Activated CD8-positive, alpha-beta T cell treated with anti-CD3 and anti-CD28 coated beads for 36 hours (primary cell): Measurements from ENCODE around the gene TOPBP1. TPM values are rescaled to one million over a fixed set of nuclear protein-coding genes. Genes with fewer than 3 reads are reported as not detected.
A peak's percentile ranks its signal among the peaks of the same experiment; 100 is the strongest.

Experiments used
- ATAC-seq: fragments of 200-7000 bp; cut with Tn5 transposase; one replicate; pipeline ENCODE4 v1.10.0; 2021; ENCODE audit warnings: mild to moderate bottlenecking, moderate library complexity
- CTCF ChIA-PET: fragments of 350-600 bp; sonication (Branson Sonifier 250); formaldehyde crosslinking; loops from one replicate; lab custom pipeline; 2021; ENCODE audit warnings: antibody characterized with exemption; lab: Charles Lee
- POLR2A ChIA-PET: fragments of 350-600 bp; sonication (Branson Sonifier 250); formaldehyde crosslinking; loops from one replicate; lab custom pipeline; 2021; ENCODE audit warnings: antibody characterized with exemption; lab: Charles Lee
- DNase-seq: peaks from one replicate; pipeline ENCODE4 v3.0.0-alpha.2; 2020
- H3K27ac Mint-ChIP-seq: one replicate; pipeline ENCODE4 v1.8.0; 2021; ENCODE audit warnings: mild to moderate bottlenecking, mixed read lengths
- H3K27me3 Mint-ChIP-seq: one replicate; pipeline ENCODE4 v1.8.0; 2021; ENCODE audit warnings: mixed read lengths
- H3K36me3 Mint-ChIP-seq: one replicate; pipeline ENCODE4 v1.8.0; 2021; ENCODE audit warnings: low read depth, mixed read lengths
- H3K4me1 Mint-ChIP-seq: one replicate; pipeline ENCODE4 v1.8.0; 2021; ENCODE audit warnings: low read depth, mixed read lengths
- H3K4me3 Mint-ChIP-seq: one replicate; pipeline ENCODE4 v1.8.0; 2021; ENCODE audit warnings: mild to moderate bottlenecking, moderate library complexity, mixed read lengths
- H3K9me3 Mint-ChIP-seq: one replicate; pipeline ENCODE4 v1.8.0; 2021; ENCODE audit warnings: mixed read lengths
- CTCF ChIP-seq: fragments of 200-600 bp; IDR thresholded peaks from one replicate; pipeline ENCODE4 v1.8.0; 2022; ENCODE audit warnings: antibody characterized with exemption, mild to moderate bottlenecking
- intact Hi-C: fragments of 100-400 bp; cut with micrococcal nuclease; formaldehyde crosslinking; loops from one replicate; pipeline ENCODE4 v1.10.0; 2022
- total RNA-seq, 2 experiments: library from RNA; stranded (reverse); gene quantifications; one replicate each; pipeline ENCODE4 v1.2.3, GENCODE V29; 2021

Gene TOPBP1
- total RNA-seq, 2 experiments from 2014 or later: 80.1 to 83.5 TPM

- Mint-ChIP-seq H3K4me1 (peaks cover 18% of the 10 kb centered on the region), H3K4me3 (no peak overlapping the region), H3K36me3 (peaks cover 30% of the 10 kb centered on the region), H3K27me3 (no peaks in the 10 kb centered on the region), H3K9me3 (no peaks in the 10 kb centered on the region), H3K27ac (no peak overlapping the region)
- intact Hi-C loops: no loop called here
- no peak for TF ChIP-seq CTCF
- CTCF ChIA-PET: no interaction called here
- DNase-seq (no peak), ATAC-seq (no peak)
- POLR2A ChIA-PET: no interaction called here
Observed at GRCh38 chr3:133599280-133599679, 62.5 kb downstream of the TOPBP1 start.

GRCh38 chr3:133598405-133598804 lies 63.3 kb downstream of the TOPBP1 start:
- H3K27ac Mint-ChIP-seq: no peak overlapping the region
- DNase-seq (no peak), ATAC-seq (no peak)
- ChIA-PET CTCF (interaction anchor here (1.1 kb wide), 1 partner anchor 8 kb away, joined by 3 read pairs; no protein-coding TSS in a partner anchor), POLR2A (interaction anchor here (1.0 to 1.3 kb wide), 2 partner anchors 24 to 33 kb away, joined by 3 read pairs; no protein-coding TSS in a partner anchor)
- H3K4me1 Mint-ChIP-seq: peaks cover 20% of the 10 kb centered on the region
- no peak overlapping the region for H3K4me3 Mint-ChIP-seq
- no peaks in the 10 kb centered on the region for H3K27me3 Mint-ChIP-seq
- H3K9me3 Mint-ChIP-seq: no peaks in the 10 kb centered on the region
- peaks cover 26% of the 10 kb centered on the region for H3K36me3 Mint-ChIP-seq
- intact Hi-C loops: no loop called here
- TF ChIP-seq CTCF: no peak

- Mint-ChIP-seq H3K4me1 (peaks cover 34% of the 10 kb centered on the region), H3K36me3 (peaks cover 10% of the 10 kb centered on the region), H3K4me3 (no peak overlapping the region), H3K27ac (peak overlapping the region; percentile 68), H3K27me3 (no peaks in the 10 kb centered on the region), H3K9me3 (no peaks in the 10 kb centered on the region)
- ATAC-seq (peak; percentile 90), DNase-seq (peak; percentile 78)
- no peak for TF ChIP-seq CTCF
- ChIA-PET POLR2A (interaction anchor here (0.6 to 1.6 kb wide), 7 partner anchors 18 to 213 kb away, joined by 3 to 7 read pairs (median 4); no protein-coding TSS in a partner anchor), CTCF (interaction anchor here (1.0 to 2.0 kb wide), 7 partner anchors 17 to 937 kb away, joined by 3 to 13 read pairs (median 3); no protein-coding TSS in a partner anchor)
- intact Hi-C loops: no loop called here
Observed at GRCh38 chr3:133595341-133595740, 66.4 kb downstream of the TOPBP1 start.

GRCh38 chr3:133593243-133593642 lies 68.5 kb downstream of the TOPBP1 start:
- ChIA-PET CTCF (interaction anchor here (0.8 to 1.9 kb wide), 4 partner anchors 15 to 21 kb away, joined by 3 to 10 read pairs (median 4); no protein-coding TSS in a partner anchor), POLR2A (interaction anchor here (0.6 to 1.2 kb wide), 2 partner anchors 16 to 202 kb away, joined by 3 to 6 read pairs; no protein-coding TSS in a partner anchor)
- peaks cover 47% of the 10 kb centered on the region for H3K4me1 Mint-ChIP-seq
- no peak overlapping the region for H3K4me3 Mint-ChIP-seq
- intact Hi-C loops: no loop called here
- H3K36me3 Mint-ChIP-seq: peaks cover 23% of the 10 kb centered on the region
- no peaks in the 10 kb centered on the region for H3K27me3 Mint-ChIP-seq
- H3K9me3 Mint-ChIP-seq: no peaks in the 10 kb centered on the region
- no peak for DNase-seq
- H3K27ac Mint-ChIP-seq: peak overlapping the region; percentile 77
- no peak for TF ChIP-seq CTCF
- no peak for ATAC-seq

GRCh38 chr3:133592843-133593242 lies 68.9 kb downstream of the TOPBP1 start:
- POLR2A ChIA-PET: interaction anchor here (1.2 kb wide), 1 partner anchor 15 kb away, joined by 6 read pairs; no protein-coding TSS in a partner anchor
- H3K27ac Mint-ChIP-seq: peak overlapping the region; percentile 77
- peaks cover 24% of the 10 kb centered on the region for H3K36me3 Mint-ChIP-seq

More at GRCh38 chr3:133592843-133593242, 68.9 kb downstream of the TOPBP1 start:
- Mint-ChIP-seq H3K4me1 (peaks cover 51% of the 10 kb centered on the region), H3K27me3 (no peaks in the 10 kb centered on the region), H3K9me3 (no peaks in the 10 kb centered on the region), H3K4me3 (no peak overlapping the region)
- ATAC-seq (peak; percentile 69), DNase-seq (peak; percentile 58)
- intact Hi-C loops: no loop called here
- CTCF ChIA-PET: interaction anchor here (0.8 to 1.9 kb wide), 4 partner anchors 15 to 20 kb away, joined by 3 to 10 read pairs (median 4); no protein-coding TSS in a partner anchor
- TF ChIP-seq CTCF: no peak
